GM12891 (cell line): ENCODE results near the gene COL26A1.

Experiments used
- POLR2A ChIP-seq: IDR thresholded peaks from 2 replicates; pipeline ENCODE4 v1.6.1; 2011; ENCODE audit warnings: low read depth, low read length, control low read depth
- POLR2AphosphoS5 ChIP-seq: IDR thresholded peaks from 2 replicates; pipeline ENCODE4 v1.6.1; 2011; ENCODE audit warnings: low read depth, low read length, control low read depth

- TF ChIP-seq POLR2AphosphoS5, result no peak
- TF ChIP-seq POLR2A, result no peak
Measured at GRCh38 chr7:101575168-101575567, 212.5 kb downstream of the COL26A1 start.
